Uterus (tissue), 2 donors: ENCODE data around the gene HNRNPK.

ENCODE experiments used
- CTCF ChIP-seq, 4 experiments: fragments of 200-600 bp in 2 of 4; fragments of 450-650 bp in 2 of 4; sonication (generic) in 2 of 4; IDR thresholded peaks; one replicate each; pipeline ENCODE4 v1.5.1; 2016 to 2019; ENCODE audit warnings: antibody characterized with exemption in 4 of 4, mild to moderate bottlenecking in 2 of 4, moderate library complexity in 1 of 4
- POLR2A ChIP-seq, 2 donors: fragments of 450-650 bp; IDR thresholded peaks; one replicate each; pipeline ENCODE4 v1.6.1; 2016; ENCODE audit warnings: antibody characterized with exemption in 2 of 2, mild to moderate bottlenecking in 1 of 2, moderate library complexity in 1 of 2

GRCh38 chr9:83956086-83956435 is 24.0 kb downstream of the HNRNPK start:
- TF ChIP-seq CTCF (IDR thresholded peaks at IDR 0.05) (no peak), POLR2A (IDR thresholded peaks at IDR 0.05) (no peak)
